GM06990 (cell line): ENCODE results near the gene ACAD8.
A peak's percentile ranks its signal among the peaks of the same experiment; 100 is the strongest.

Experiments used
- DNase-seq: peaks from one replicate; pipeline ENCODE4 v3.0.0-alpha.2; 2011; ENCODE audit not compliant: insufficient read length; ENCODE audit errors: extremely low read depth
- H3K27me3 ChIP-seq: replicated peaks from 2 replicates; pipeline ENCODE4 v1.6.0; 2011; ENCODE audit warnings: low read length; ENCODE audit not compliant: control insufficient read depth, insufficient read depth
- H3K36me3 ChIP-seq: 2 replicates; pipeline ENCODE4 v1.5.1; 2011; ENCODE audit warnings: low read length; ENCODE audit not compliant: control insufficient read depth, insufficient read depth
- H3K4me3 ChIP-seq: replicated peaks from 2 replicates; pipeline ENCODE4 v1.5.1; 2011; ENCODE audit warnings: low read depth, mild to moderate bottlenecking, control low read depth, low read length
- CTCF ChIP-seq: IDR thresholded peaks from 2 replicates; pipeline ENCODE4 v1.5.1; 2011; ENCODE audit warnings: low read length, control low read depth, mild to moderate bottlenecking, inconsistent platforms; ENCODE audit not compliant: insufficient read depth, poor library complexity, severe bottlenecking

ACAD8 gene

GRCh38 chr11:134260503-134260902, 7.1 kb downstream of the ACAD8 start:
- Histone ChIP-seq H3K27me3 (no peaks in the 10 kb centered on the region), H3K36me3 (peaks cover 12% of the 10 kb centered on the region), H3K4me3 (no peak overlapping the region)
- no peak for TF ChIP-seq CTCF
- DNase-seq: no peak

GRCh38 chr11:134260983-134261382, 7.6 kb downstream of the ACAD8 start:
- no peak for TF ChIP-seq CTCF
- no peak overlapping the region for H3K4me3 ChIP-seq
- DNase-seq: no peak
- H3K27me3 ChIP-seq: no peaks in the 10 kb centered on the region
- peaks cover 12% of the 10 kb centered on the region for H3K36me3 ChIP-seq

GRCh38 chr11:134261626-134262488, 8.5 kb downstream of the ACAD8 start:
- TF ChIP-seq CTCF: peak; percentile 61
- DNase-seq: no peak
- H3K36me3 ChIP-seq: peaks cover 12% of the 10 kb centered on the region
- no peak overlapping the region for H3K4me3 ChIP-seq
- H3K27me3 ChIP-seq: no peaks in the 10 kb centered on the region

- Histone ChIP-seq H3K36me3 (peaks cover 5% of the 10 kb centered on the region), H3K27me3 (no peaks in the 10 kb centered on the region), H3K4me3 (no peak overlapping the region)
- DNase-seq: no peak
- no peak for TF ChIP-seq CTCF
These were observed 11.8 kb downstream of the ACAD8 start for GRCh38 chr11:134264966-134265764.

- no peak for TF ChIP-seq CTCF
- Histone ChIP-seq H3K27me3 (no peaks in the 10 kb centered on the region), H3K36me3 (peaks cover 4% of the 10 kb centered on the region), H3K4me3 (no peak overlapping the region)
- no peak for DNase-seq
These were observed 13.1 kb downstream of the ACAD8 start for GRCh38 chr11:134266440-134266839.
